ENCODE data around the gene NSG1. TPM values are rescaled to one million over a fixed set of nuclear protein-coding genes. Genes with fewer than 3 reads are reported as not detected.

Gene NSG1
- polyA plus RNA-seq, 2 of the 4 experiments (the other 2 are of a cell fraction) = 0.26 to 0.34 TPM

- FAIRE-seq (no peak), DNase-seq (ENCODE audit: low read depth in 1 of 2, low spot score in 1 of 2) (no peak), ATAC-seq (no peak)
- WGBS (ENCODE audit: missing lambda C conversion rate) = 72% methylated on average over 4 of the region's 4 CpGs
- Histone ChIP-seq H3K4me3 (no peak overlapping the region), H3K9me3 (no peaks in the 10 kb centered on the region), H3K27ac (no peak overlapping the region), H3K4me2 (no peak overlapping the region), H3K4me1 (no peaks in the 10 kb centered on the region)
- ChIA-PET CTCF (interaction anchor here (1.6 kb wide), 1 partner anchor 10 kb away, joined by 3 read pairs; no protein-coding TSS in a partner anchor), POLR2A (no interaction called here)
- TF ChIP-seq HOXA7 (CRISPR knock-in tag; IDR thresholded peaks at IDR 0.05) (no peak), CBX2 (IDR thresholded peaks at IDR 0.05; ENCODE audit: borderline replicate concordance, low read depth) (no peak), CTCF (IDR thresholded peaks at IDR 0.05) (no peak), GATA3 (IDR thresholded peaks at IDR 0.05; ENCODE audit: borderline replicate concordance) (no peak), HOXB5 (CRISPR knock-in tag; IDR thresholded peaks at IDR 0.05) (no peak), SREBF2 (IDR thresholded peaks at IDR 0.05) (no peak)
Observed at GRCh38 chr4:4433941-4434340, 47.0 kb downstream of the NSG1 start.

- no peak for ATAC-seq
- no peak for FAIRE-seq
- CTCF ChIA-PET = no interaction called here
Observed at GRCh38 chr4:4436244-4436823, 49.4 kb downstream of the NSG1 start.

More at GRCh38 chr4:4436244-4436823, 49.4 kb downstream of the NSG1 start:
- no peaks in the 10 kb centered on the region for H3K4me1 ChIP-seq
- DNase-seq (ENCODE audit: low read depth in 1 of 2, low spot score in 1 of 2) = no peak
- no peaks in the 10 kb centered on the region for H3K9me3 ChIP-seq
- no peak for TF ChIP-seq HES2 (IDR thresholded peaks at IDR 0.05)
- TF ChIP-seq REST (IDR thresholded peaks at IDR 0.05) = no peak
- no peak for TF ChIP-seq HOXB13 (CRISPR knock-in tag; IDR thresholded peaks at IDR 0.05; ENCODE audit: low read depth)
- no peak for TF ChIP-seq HMGXB4 (CRISPR knock-in tag; IDR thresholded peaks at IDR 0.05; ENCODE audit: borderline replicate concordance)
- TF ChIP-seq, protein P1, sequence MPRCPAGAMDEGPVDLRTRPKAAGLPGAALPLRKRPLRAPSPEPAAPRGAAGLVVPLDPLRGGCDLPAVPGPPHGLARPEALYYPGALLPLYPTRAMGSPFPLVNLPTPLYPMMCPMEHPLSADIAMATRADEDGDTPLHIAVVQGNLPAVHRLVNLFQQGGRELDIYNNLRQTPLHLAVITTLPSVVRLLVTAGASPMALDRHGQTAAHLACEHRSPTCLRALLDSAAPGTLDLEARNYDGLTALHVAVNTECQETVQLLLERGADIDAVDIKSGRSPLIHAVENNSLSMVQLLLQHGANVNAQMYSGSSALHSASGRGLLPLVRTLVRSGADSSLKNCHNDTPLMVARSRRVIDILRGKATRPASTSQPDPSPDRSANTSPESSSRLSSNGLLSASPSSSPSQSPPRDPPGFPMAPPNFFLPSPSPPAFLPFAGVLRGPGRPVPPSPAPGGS (IDR thresholded peaks at IDR 0.05) = no peak
- TF ChIP-seq CEBPB (IDR thresholded peaks at IDR 0.05) = no peak
- H3K27ac ChIP-seq = no peak overlapping the region
- no peak overlapping the region for H3K4me2 ChIP-seq
- POLR2A ChIA-PET = no interaction called here
- H3K4me3 ChIP-seq = no peak overlapping the region
- WGBS (ENCODE audit: missing lambda C conversion rate) = 89% methylated on average over 2 of the region's 2 CpGs
